ENCODE data around the gene TRIAP1. TPM values are rescaled to one million over a fixed set of nuclear protein-coding genes. Genes with fewer than 3 reads are reported as not detected.

Gene TRIAP1
- total RNA-seq, 2 donors from 2014 or later: 15.7 to 21.9 TPM

DNA sequence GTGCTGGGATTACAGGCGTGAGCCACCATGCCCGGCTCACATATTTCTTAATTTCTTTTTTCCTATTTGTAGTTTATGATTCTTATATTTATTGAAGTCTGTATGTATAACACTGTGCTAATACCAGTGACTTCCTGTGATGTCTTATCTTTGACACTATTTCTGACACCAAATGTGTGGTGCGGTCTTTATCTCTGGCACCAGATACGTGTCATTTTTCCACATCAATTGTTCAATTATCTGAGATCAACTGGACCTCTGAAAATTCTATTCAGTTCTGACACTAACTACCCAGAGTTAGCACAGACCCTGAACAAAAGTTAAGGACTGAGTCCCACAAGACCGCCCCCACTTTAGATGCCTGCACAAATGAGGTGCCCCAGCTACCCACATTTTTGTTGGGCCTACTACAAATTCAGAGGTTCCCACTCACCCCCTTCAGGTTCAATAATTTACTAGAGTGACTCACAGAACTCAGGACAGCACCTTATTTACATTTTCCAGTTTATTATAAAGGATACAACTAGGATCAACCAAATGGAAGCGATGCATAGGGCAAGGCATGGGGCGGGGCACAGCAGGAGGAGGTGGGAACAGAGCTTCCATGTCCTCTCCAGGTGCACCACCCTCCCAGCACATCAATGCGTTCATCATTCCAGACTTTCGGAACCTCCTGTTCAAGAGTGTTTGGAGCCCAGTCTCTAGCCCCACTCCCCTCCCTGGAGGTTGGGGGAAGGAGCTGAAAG is 35.0 kb upstream of the TRIAP1 start:
- DNase-seq (ENCODE audit: low spot score): no peak
- Histone ChIP-seq H3K27ac (no peak overlapping the region), H3K9me3 (no peaks in the 10 kb centered on the region), H3K4me1 (replicated peaks) (no peaks in the 10 kb centered on the region), H3K4me3 (no peak overlapping the region), H3K27me3 (replicated peaks; ENCODE audit: insufficient read depth) (no peaks in the 10 kb centered on the region), H3K36me3 (no peaks in the 10 kb centered on the region)
- WGBS: 92% methylated on average over 9 of the region's 9 CpGs
- intact Hi-C loops (cut with DNase I): no loop called here
- no peak for TF ChIP-seq POLR2A (IDR thresholded peaks at IDR 0.05)
- no peak for TF ChIP-seq POLR2AphosphoS5 (IDR thresholded peaks at IDR 0.05)
- TF ChIP-seq CTCF (IDR thresholded peaks at IDR 0.05): no peak

- Histone ChIP-seq H3K27ac (no peak overlapping the region), H3K36me3 (no peaks in the 10 kb centered on the region), H3K4me1 (replicated peaks) (no peaks in the 10 kb centered on the region), H3K9me3 (no peaks in the 10 kb centered on the region), H3K4me3 (no peak overlapping the region), H3K27me3 (replicated peaks; ENCODE audit: insufficient read depth) (no peaks in the 10 kb centered on the region)
- no peak for DNase-seq (ENCODE audit: low spot score)
- 65% methylated on average over 1 of the region's 1 CpG for WGBS
- intact Hi-C loops (cut with DNase I): no loop called here
- TF ChIP-seq CTCF (IDR thresholded peaks at IDR 0.05) (no peak), POLR2AphosphoS5 (IDR thresholded peaks at IDR 0.05) (no peak), POLR2A (IDR thresholded peaks at IDR 0.05) (no peak)
Observed at GRCh38 chr12:120480211-120480610, 34.0 kb upstream of the TRIAP1 start.

DNA sequence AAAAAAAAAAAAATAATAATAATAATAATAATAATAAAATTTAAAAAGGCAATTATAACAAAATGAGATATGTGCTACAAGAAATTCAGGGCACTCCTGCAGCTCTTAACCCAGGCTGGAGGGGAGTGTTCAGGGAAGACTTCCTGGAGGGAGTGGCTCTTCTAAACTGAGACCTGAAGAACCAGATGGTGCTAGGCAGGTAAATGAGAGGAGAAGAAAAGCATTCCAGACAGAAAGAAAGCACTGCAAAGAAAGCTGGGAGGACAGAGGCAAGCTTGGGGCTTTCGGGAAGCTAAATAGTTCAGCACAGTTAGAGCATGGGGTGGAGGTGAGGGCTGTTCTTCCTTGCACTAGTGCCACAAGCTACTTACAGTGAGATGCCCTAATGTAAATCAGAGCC is 33.3 kb upstream of the TRIAP1 start:
- no peak overlapping the region for H3K27ac ChIP-seq
- no peaks in the 10 kb centered on the region for H3K4me1 ChIP-seq (replicated peaks)
- no peak for TF ChIP-seq CTCF (IDR thresholded peaks at IDR 0.05)
- TF ChIP-seq POLR2A (IDR thresholded peaks at IDR 0.05): no peak
- TF ChIP-seq POLR2AphosphoS5 (IDR thresholded peaks at IDR 0.05): no peak
- no peak for DNase-seq (ENCODE audit: low spot score)
- intact Hi-C loops (cut with DNase I): no loop called here
- H3K27me3 ChIP-seq (replicated peaks; ENCODE audit: insufficient read depth): no peaks in the 10 kb centered on the region
- 83% methylated on average over 1 of the region's 1 CpG for WGBS
- no peak overlapping the region for H3K4me3 ChIP-seq
- H3K9me3 ChIP-seq: no peaks in the 10 kb centered on the region
- no peaks in the 10 kb centered on the region for H3K36me3 ChIP-seq

- H3K9me3 ChIP-seq: no peaks in the 10 kb centered on the region
- no peak overlapping the region for H3K27ac ChIP-seq
- no peak for DNase-seq (ENCODE audit: low spot score)
- H3K4me3 ChIP-seq: no peak overlapping the region
- intact Hi-C loops (cut with DNase I): no loop called here
- 100% methylated on average over 1 of the region's 1 CpG for WGBS
- TF ChIP-seq CTCF (IDR thresholded peaks at IDR 0.05) (no peak), POLR2A (IDR thresholded peaks at IDR 0.05) (no peak), POLR2AphosphoS5 (IDR thresholded peaks at IDR 0.05) (no peak)
- H3K36me3 ChIP-seq: no peaks in the 10 kb centered on the region
- H3K27me3 ChIP-seq (replicated peaks; ENCODE audit: insufficient read depth): no peaks in the 10 kb centered on the region
- peaks cover 5% of the 10 kb centered on the region for H3K4me1 ChIP-seq (replicated peaks)
Observed at GRCh38 chr12:120475643-120476042, 29.5 kb upstream of the TRIAP1 start.

DNA sequence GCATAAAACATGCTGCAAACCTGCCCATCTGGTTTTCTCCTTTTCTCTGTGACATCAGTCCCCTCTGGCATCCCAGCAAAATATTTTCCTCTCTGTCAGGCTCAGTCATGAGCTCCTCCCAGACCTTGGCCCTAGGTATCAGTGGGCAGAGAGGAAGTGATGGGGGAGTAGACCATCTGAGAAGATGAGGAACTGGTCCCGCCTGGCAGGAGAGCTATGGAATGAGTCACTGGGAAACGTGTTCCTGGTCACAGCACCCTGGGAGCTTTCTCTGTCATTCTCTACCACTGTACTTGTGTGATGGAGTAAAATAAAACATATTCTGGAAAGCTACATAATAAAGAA is 28.4 kb upstream of the TRIAP1 start:
- DNase-seq (ENCODE audit: low spot score): peak; percentile 65
- H3K27ac ChIP-seq: peak overlapping the region; percentile 49 to 65
- WGBS: 10% methylated on average over 2 of the region's 2 CpGs
- H3K4me1 ChIP-seq (replicated peaks): peaks cover 5% of the 10 kb centered on the region
- no peaks in the 10 kb centered on the region for H3K36me3 ChIP-seq
- H3K4me3 ChIP-seq: no peak overlapping the region
- intact Hi-C loops (cut with DNase I): no loop called here
- no peaks in the 10 kb centered on the region for H3K27me3 ChIP-seq (replicated peaks; ENCODE audit: insufficient read depth)
- TF ChIP-seq POLR2AphosphoS5 (IDR thresholded peaks at IDR 0.05) (peak; percentile 74), CTCF (IDR thresholded peaks at IDR 0.05) (no peak), POLR2A (IDR thresholded peaks at IDR 0.05) (peak; percentile 8)
- no peaks in the 10 kb centered on the region for H3K9me3 ChIP-seq
